Uterus (tissue), 2 donors: ENCODE measurements around the gene PTPRD.

Experiments
- CTCF ChIP-seq, 4 experiments: fragments of 200-600 bp in 2 of 4; fragments of 450-650 bp in 2 of 4; sonication (generic) in 2 of 4; IDR thresholded peaks; one replicate each; pipeline ENCODE4 v1.5.1; 2016 to 2019; ENCODE audit warnings: antibody characterized with exemption in 4 of 4, mild to moderate bottlenecking in 2 of 4, moderate library complexity in 1 of 4
- POLR2A ChIP-seq, 2 donors: fragments of 450-650 bp; IDR thresholded peaks; one replicate each; pipeline ENCODE4 v1.6.1; 2016; ENCODE audit warnings: antibody characterized with exemption in 2 of 2, mild to moderate bottlenecking in 1 of 2, moderate library complexity in 1 of 2

GRCh38 chr9:9997585-9997984, 615.2 kb downstream of the PTPRD start:
- TF ChIP-seq CTCF (IDR thresholded peaks at IDR 0.05) = no peak
- TF ChIP-seq POLR2A (IDR thresholded peaks at IDR 0.05) = no peak
